H1 (cell line): Measurements from ENCODE around the gene PCDH8. TPM values are rescaled to one million over a fixed set of nuclear protein-coding genes. Genes with fewer than 3 reads are reported as not detected.

Source experiments
- SIN3A ChIP-seq, 2 experiments: IDR thresholded peaks in 1 of 2; conservative IDR thresholded peaks in 1 of 2; 2 replicates each; pipeline ENCODE4 v1.6.1; 2011 to 2012; ENCODE audit warnings: low read length in 2 of 2, improper control_type of control experiment in 1 of 2, low read depth in 1 of 2, mild to moderate bottlenecking in 1 of 2
- polyA plus RNA-seq, 7 experiments: library from polyadenylated mRNA; depleted of rRNA in 3 of 7; stranded (reverse) in 5 of 7; unstranded in 2 of 7; fragments of >200 nt in 5 of 7; fragments of 200-250 nt in 2 of 7; gene quantifications; 1 replicate in 5 of 7; 2 replicates in 1 of 7; 4 replicates in 1 of 7; pipeline versions ENCODE4 v1.2.1 to v1.2.3, GENCODE V29; 2011 to 2013; ENCODE audit warnings: missing spikeins in 2 of 7, mixed read lengths in 2 of 7
- total RNA-seq: library from RNA; stranded (reverse); fragmentation: NEBNext Ultra II Directional; extraction: Animal tissue kit (Norgen Biotek cat#: 25700); gene quantifications from 2 replicates; pipeline ENCODE4 v1.2.1, GENCODE V29; 2021

The PCDH8 gene
- total and polyA plus RNA-seq, 2 of the 8 experiments (the other 6 are each of a cell fraction or from before 2014, with no cell fraction given) = 0.82 to 1.6 TPM

DNA sequence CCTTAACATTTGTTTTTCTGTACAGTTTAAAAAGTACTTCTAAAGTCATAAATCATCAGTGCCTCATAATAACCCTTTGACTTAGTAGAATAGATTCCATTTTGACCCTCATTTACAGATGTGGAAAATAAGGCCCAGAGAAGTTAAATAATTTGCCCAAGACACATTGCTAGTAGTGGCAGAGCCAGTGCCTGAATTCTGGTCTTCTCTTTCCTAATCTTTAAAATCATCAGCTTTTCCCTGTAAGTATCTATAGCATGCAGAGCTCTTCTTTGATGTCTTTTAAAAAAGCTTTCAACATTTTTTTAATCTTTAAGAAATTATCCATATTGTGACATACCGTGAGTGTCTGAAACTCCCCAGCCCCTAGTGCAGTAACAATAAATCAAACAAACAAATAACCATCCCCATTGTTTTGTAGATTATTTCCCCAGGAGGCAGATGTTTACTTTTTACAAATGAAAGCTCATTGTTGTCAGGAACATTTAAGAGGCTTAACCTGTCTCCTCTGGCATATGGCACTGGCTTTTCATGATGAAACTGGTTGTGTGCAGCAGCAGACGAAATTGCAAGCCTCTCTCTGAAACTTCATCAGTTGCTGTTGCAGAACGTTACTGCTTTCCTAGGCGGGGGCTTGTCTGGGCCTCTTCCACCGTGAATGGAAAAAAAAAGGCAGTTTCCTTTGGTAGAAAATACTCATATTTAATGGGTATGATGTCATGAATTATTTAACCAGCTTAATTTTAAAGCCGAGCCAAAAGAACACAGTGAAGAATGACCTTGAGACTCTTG lies 31.7 kb upstream of the PCDH8 start (continued):
- TF ChIP-seq SIN3A (conservative IDR thresholded peaks at IDR 0.05 in 1 of 2, IDR thresholded peaks at IDR 0.05 in 1 of 2; ENCODE audit: low read depth in 1 of 2, low read length in 2 of 2) = no peak
